Activated CD8-positive, alpha-beta T cell treated with anti-CD3 and anti-CD28 coated beads, Interleukin-2, amount 10 ng/mL, durations not matched to agents 7 days and 5 days (primary cell): ENCODE data around the gene ETV3. TPM values are rescaled to one million over a fixed set of nuclear protein-coding genes. Genes with fewer than 3 reads are reported as not detected.

ENCODE experiments used
- ATAC-seq: fragments of 150-1000 bp; cut with Tn5 transposase; one replicate; pipeline ENCODE4 v1.10.0; 2021; ENCODE audit warnings: moderate library complexity
- CTCF ChIA-PET: fragments of 350-600 bp; sonication (Branson Sonifier 250); formaldehyde crosslinking; loops from one replicate; lab custom pipeline; 2021; ENCODE audit warnings: antibody characterized with exemption; lab: Charles Lee
- POLR2A ChIA-PET: fragments of 350-600 bp; sonication (Branson Sonifier 250); formaldehyde crosslinking; loops from one replicate; lab custom pipeline; 2021; ENCODE audit warnings: antibody characterized with exemption; lab: Charles Lee
- DNase-seq: peaks from one replicate; pipeline ENCODE4 v3.0.0-alpha.2; 2020
- H3K27ac Mint-ChIP-seq: one replicate; pipeline ENCODE4 v1.8.0; 2021; ENCODE audit warnings: mild to moderate bottlenecking, mixed read lengths
- H3K27me3 Mint-ChIP-seq: one replicate; pipeline ENCODE4 v1.8.0; 2021; ENCODE audit warnings: low read depth, mixed read lengths
- H3K36me3 Mint-ChIP-seq: one replicate; pipeline ENCODE4 v1.8.0; 2021; ENCODE audit warnings: low read depth, mixed read lengths
- H3K4me1 Mint-ChIP-seq: one replicate; pipeline ENCODE4 v1.8.0; 2021; ENCODE audit warnings: low read depth, mixed read lengths
- H3K4me3 Mint-ChIP-seq: one replicate; pipeline ENCODE4 v1.8.0; 2021; ENCODE audit warnings: mild to moderate bottlenecking, mixed read lengths
- H3K9me3 Mint-ChIP-seq: one replicate; pipeline ENCODE4 v1.8.0; 2022; ENCODE audit warnings: mixed read lengths; ENCODE audit not compliant: insufficient read depth
- total RNA-seq, 2 experiments: library from RNA; stranded (reverse); gene quantifications; one replicate each; pipeline ENCODE4 v1.2.3, GENCODE V29; 2021

Gene ETV3
- total RNA-seq, 2 experiments from 2014 or later, result 38.2 to 40.2 TPM

GRCh38 chr1:157147906-157148700 is 9.9 kb upstream of the ETV3 start:
- DNase-seq, result no peak
- no peak overlapping the region for H3K4me3 Mint-ChIP-seq
- peak overlapping the region; percentile 47 for H3K27ac Mint-ChIP-seq
- no peak for ATAC-seq
- peaks cover 22% of the 10 kb centered on the region for H3K4me1 Mint-ChIP-seq
- no peaks in the 10 kb centered on the region for H3K36me3 Mint-ChIP-seq
- H3K9me3 Mint-ChIP-seq, result no peaks in the 10 kb centered on the region
- POLR2A ChIA-PET, result no interaction called here
- CTCF ChIA-PET, result interaction anchor here (1.8 to 13.2 kb wide), 4 partner anchors 9 to 74 kb away, joined by 5 to 470 read pairs (median 12); no protein-coding TSS in a partner anchor
- H3K27me3 Mint-ChIP-seq, result peaks cover 6% of the 10 kb centered on the region

- Mint-ChIP-seq H3K9me3 (no peaks in the 10 kb centered on the region), H3K4me3 (no peak overlapping the region), H3K4me1 (peaks cover 22% of the 10 kb centered on the region), H3K36me3 (no peaks in the 10 kb centered on the region), H3K27ac (no peak overlapping the region), H3K27me3 (peaks cover 6% of the 10 kb centered on the region)
- ATAC-seq, result no peak
- POLR2A ChIA-PET, result no interaction called here
- DNase-seq, result no peak
- CTCF ChIA-PET, result interaction anchor here (1.8 to 13.2 kb wide), 3 partner anchors 10 to 73 kb away, joined by 5 to 470 read pairs (median 13); no protein-coding TSS in a partner anchor
These were observed 8.8 kb upstream of the ETV3 start for GRCh38 chr1:157147037-157147436.

GRCh38 chr1:157146244-157146643 is 8.0 kb upstream of the ETV3 start:
- no peak for DNase-seq
- H3K4me3 Mint-ChIP-seq, result no peak overlapping the region
- no peaks in the 10 kb centered on the region for H3K36me3 Mint-ChIP-seq
- POLR2A ChIA-PET, result no interaction called here
- ATAC-seq, result no peak
- H3K9me3 Mint-ChIP-seq, result no peaks in the 10 kb centered on the region
- peaks cover 19% of the 10 kb centered on the region for H3K4me1 Mint-ChIP-seq
- H3K27me3 Mint-ChIP-seq, result peaks cover 6% of the 10 kb centered on the region
- no peak overlapping the region for H3K27ac Mint-ChIP-seq
- CTCF ChIA-PET, result interaction anchor here (0.9 to 13.2 kb wide), 3 partner anchors 10 to 58 kb away, joined by 4 to 470 read pairs (median 4); no protein-coding TSS in a partner anchor

- DNase-seq (no peak), ATAC-seq (no peak)
- Mint-ChIP-seq H3K27me3 (peaks cover 6% of the 10 kb centered on the region), H3K9me3 (no peaks in the 10 kb centered on the region), H3K4me1 (peaks cover 12% of the 10 kb centered on the region), H3K27ac (no peak overlapping the region), H3K4me3 (no peak overlapping the region), H3K36me3 (no peaks in the 10 kb centered on the region)
- ChIA-PET CTCF (no interaction called here), POLR2A (no interaction called here)
These were observed 6.9 kb upstream of the ETV3 start for GRCh38 chr1:157145076-157145475.

- ATAC-seq (no peak), DNase-seq (no peak)
- Mint-ChIP-seq H3K36me3 (no peaks in the 10 kb centered on the region), H3K27ac (no peak overlapping the region), H3K9me3 (no peaks in the 10 kb centered on the region), H3K27me3 (peaks cover 6% of the 10 kb centered on the region), H3K4me1 (peaks cover 13% of the 10 kb centered on the region), H3K4me3 (no peak overlapping the region)
- POLR2A ChIA-PET, result no interaction called here
- CTCF ChIA-PET, result no interaction called here
These were observed 6.3 kb upstream of the ETV3 start for GRCh38 chr1:157144509-157144908.

- DNase-seq (no peak), ATAC-seq (no peak)
- Mint-ChIP-seq H3K9me3 (no peaks in the 10 kb centered on the region), H3K4me1 (peaks cover 15% of the 10 kb centered on the region), H3K36me3 (no peaks in the 10 kb centered on the region), H3K27ac (no peak overlapping the region), H3K27me3 (peaks cover 6% of the 10 kb centered on the region), H3K4me3 (no peak overlapping the region)
- CTCF ChIA-PET, result interaction anchor here (1.4 to 3.1 kb wide), 2 partner anchors 14 to 53 kb away, joined by 8 to 27 read pairs; no protein-coding TSS in a partner anchor
- POLR2A ChIA-PET, result no interaction called here
These were observed 4.7 kb upstream of the ETV3 start for GRCh38 chr1:157142765-157143423.

- Mint-ChIP-seq H3K9me3 (no peaks in the 10 kb centered on the region), H3K4me1 (peaks cover 17% of the 10 kb centered on the region), H3K27ac (no peak overlapping the region), H3K27me3 (peaks cover 6% of the 10 kb centered on the region), H3K36me3 (peaks cover 7% of the 10 kb centered on the region), H3K4me3 (no peak overlapping the region)
- CTCF ChIA-PET, result interaction anchor here (0.7 to 3.1 kb wide), 6 partner anchors 10 to 59 kb away, joined by 3 to 27 read pairs (median 4); no protein-coding TSS in a partner anchor
- DNase-seq, result no peak
- ATAC-seq, result no peak
- POLR2A ChIA-PET, result no interaction called here
These were observed 4.0 kb upstream of the ETV3 start for GRCh38 chr1:157142201-157142600.

- Mint-ChIP-seq H3K4me3 (no peak overlapping the region), H3K36me3 (peaks cover 15% of the 10 kb centered on the region), H3K27ac (no peak overlapping the region), H3K27me3 (peaks cover 6% of the 10 kb centered on the region), H3K4me1 (peaks cover 24% of the 10 kb centered on the region), H3K9me3 (no peaks in the 10 kb centered on the region)
- ChIA-PET CTCF (interaction anchor here (0.7 to 3.2 kb wide), 8 partner anchors 10 to 58 kb away, joined by 3 to 27 read pairs (median 4); no protein-coding TSS in a partner anchor), POLR2A (no interaction called here)
- ATAC-seq (no peak), DNase-seq (no peak)
These were observed 3.1 kb upstream of the ETV3 start for GRCh38 chr1:157141212-157141855.

- Mint-ChIP-seq H3K9me3 (no peaks in the 10 kb centered on the region), H3K36me3 (peaks cover 27% of the 10 kb centered on the region), H3K27ac (no peak overlapping the region), H3K4me3 (no peak overlapping the region), H3K4me1 (peaks cover 36% of the 10 kb centered on the region), H3K27me3 (peaks cover 5% of the 10 kb centered on the region)
- ChIA-PET CTCF (interaction anchor here (1.1 to 3.2 kb wide), 5 partner anchors 9 to 212 kb away, joined by 3 to 27 read pairs (median 16); no protein-coding TSS in a partner anchor), POLR2A (interaction anchor here (1.5 kb wide), 1 partner anchor 13 kb away, joined by 4 read pairs; no protein-coding TSS in a partner anchor)
- DNase-seq, result no peak
- no peak for ATAC-seq
These were observed 1.9 kb upstream of the ETV3 start for GRCh38 chr1:157140063-157140588.

- H3K27me3 Mint-ChIP-seq, result peaks cover 3% of the 10 kb centered on the region
- POLR2A ChIA-PET, result interaction anchor here (0.7 to 1.5 kb wide), 5 partner anchors 12 to 478 kb away, joined by 3 to 5 read pairs (median 4); no protein-coding TSS in a partner anchor
- CTCF ChIA-PET, result interaction anchor here (0.8 to 3.2 kb wide), 7 partner anchors 10 to 300 kb away, joined by 3 to 24 read pairs (median 4); no protein-coding TSS in a partner anchor
- H3K4me1 Mint-ChIP-seq, result peaks cover 45% of the 10 kb centered on the region
- H3K4me3 Mint-ChIP-seq, result peak overlapping the region; percentile 95
- no peaks in the 10 kb centered on the region for H3K9me3 Mint-ChIP-seq
- DNase-seq (no peak), ATAC-seq (no peak)
- peak overlapping the region; percentile 86 for H3K27ac Mint-ChIP-seq
- H3K36me3 Mint-ChIP-seq, result peaks cover 36% of the 10 kb centered on the region
These were observed 989 bp upstream of the ETV3 start for GRCh38 chr1:157139052-157139715.
